Fibroblast of skin of right quadriceps (primary cell): ENCODE results near the gene BICD1.
"Not testable (repeated sequence)": the region's sequence is repeated elsewhere in the genome, so short reads cannot be mapped to it uniquely, and the experiment has no call there.

ENCODE experiments used
- DNase-seq: peaks from one replicate; pipeline ENCODE4 v3.0.0-alpha.2; 2013

BICD1 gene

DNA sequence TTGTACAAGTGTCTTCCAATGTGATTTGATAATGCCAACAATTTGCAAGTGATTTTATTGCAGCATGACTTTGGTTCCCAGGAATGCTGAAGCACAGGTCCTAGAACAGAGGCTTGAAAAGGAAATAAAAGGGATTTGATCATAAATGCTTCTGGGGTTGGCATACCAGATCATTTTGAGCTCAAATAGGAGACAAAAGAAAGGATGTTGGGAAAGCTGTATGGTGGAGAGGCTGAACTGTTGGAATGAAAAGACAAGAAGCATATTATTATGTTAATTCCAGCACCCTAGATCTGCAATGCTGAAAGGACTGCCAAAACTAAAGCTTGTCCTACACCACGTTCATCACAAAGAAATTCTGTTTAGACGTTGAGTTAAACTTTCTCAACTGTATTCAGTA is 143.1 kb downstream of the BICD1 start:
- DNase-seq = no peak

GRCh38 chr12:32252199-32253073 is 145.8 kb downstream of the BICD1 start:
- no peak for DNase-seq

- no peak for DNase-seq
Observed at GRCh38 chr12:32253154-32253790, 146.6 kb downstream of the BICD1 start.

GRCh38 chr12:32254260-32254956 is 147.8 kb downstream of the BICD1 start:
- no peak for DNase-seq

GRCh38 chr12:32255588-32255987 is 148.9 kb downstream of the BICD1 start:
- DNase-seq = no peak

- DNase-seq = no peak
Observed at GRCh38 chr12:32257695-32258496, 151.2 kb downstream of the BICD1 start.

DNA sequence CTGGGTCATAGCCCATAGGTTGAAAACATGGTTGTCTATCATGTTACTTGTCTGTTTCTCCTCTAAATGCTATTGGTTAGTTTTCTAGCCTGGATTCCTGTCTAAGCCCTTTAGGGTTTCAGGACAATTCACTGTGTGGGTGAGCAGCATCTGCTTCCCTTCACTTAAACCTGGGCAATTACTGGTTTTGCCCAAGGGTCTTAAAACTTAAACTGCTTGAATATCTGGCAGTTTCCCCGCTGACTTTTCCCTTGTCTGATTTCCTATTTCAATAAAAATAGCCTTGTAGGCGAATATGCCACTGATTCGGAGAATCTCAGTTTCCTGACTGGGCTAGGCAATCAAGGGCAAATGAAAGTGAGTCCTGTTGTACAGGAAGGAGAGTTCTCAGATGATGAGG is 154.0 kb downstream of the BICD1 start:
- DNase-seq = no peak

GRCh38 chr12:32261638-32262037 is 155.0 kb downstream of the BICD1 start:
- DNase-seq = no peak

DNA sequence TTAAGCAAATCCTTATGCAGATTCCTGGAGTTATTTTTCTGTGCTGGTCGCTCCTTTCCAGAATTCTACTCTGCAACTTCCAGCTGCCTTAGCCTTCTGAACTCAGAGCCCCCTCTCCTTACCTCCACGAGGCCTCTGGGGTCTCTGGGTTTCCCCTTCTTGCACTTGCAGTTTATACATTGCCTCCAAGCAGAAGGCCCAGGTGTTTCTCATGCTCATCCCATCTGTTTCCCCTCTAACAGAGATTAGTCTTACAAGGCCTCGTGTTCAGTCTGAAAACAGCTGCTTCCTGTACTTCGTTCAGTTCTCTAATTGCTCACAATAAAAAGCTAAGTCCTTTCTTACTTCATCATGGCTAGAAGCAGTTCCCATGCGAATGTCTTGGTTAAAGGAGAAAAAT is 158.3 kb downstream of the BICD1 start:
- DNase-seq = peak; percentile 37

DNA sequence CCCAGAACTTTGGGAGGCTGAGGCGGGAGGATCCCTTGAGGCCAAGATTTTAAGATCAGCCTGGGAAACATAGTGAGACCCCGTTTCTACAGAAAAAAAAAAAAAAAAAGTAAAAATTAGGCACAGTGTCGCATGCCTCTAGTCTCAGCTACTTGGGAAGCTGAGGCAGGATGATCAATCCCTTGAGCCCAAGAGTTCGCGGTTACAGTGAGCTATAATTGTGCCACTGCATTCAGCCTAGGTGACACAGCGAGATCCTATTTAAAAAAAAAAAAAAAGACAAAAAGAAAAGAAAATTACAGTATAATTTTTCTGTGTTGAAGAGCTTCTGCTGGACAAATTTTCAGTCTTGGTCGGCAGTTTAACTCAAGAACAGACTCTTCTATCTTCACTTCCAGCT is 158.8 kb downstream of the BICD1 start:
- no peak for DNase-seq

DNA sequence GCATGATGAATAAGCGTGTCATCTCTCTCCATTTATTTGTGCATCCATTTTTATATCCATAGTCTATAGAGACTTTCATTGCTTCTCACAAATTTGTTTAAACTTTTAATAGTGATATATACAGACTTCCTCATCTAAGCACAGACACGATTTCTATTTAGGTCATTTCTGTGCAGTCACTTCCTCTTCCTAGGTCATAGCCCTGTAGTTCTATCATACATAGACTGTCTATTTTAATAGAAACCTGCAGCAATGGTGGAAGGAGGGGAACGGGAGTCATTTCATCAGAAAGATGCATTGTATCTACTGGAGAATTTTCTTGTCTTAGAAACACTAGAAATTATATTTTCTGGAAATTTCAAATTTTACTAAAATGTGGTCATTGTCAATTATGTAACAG is 159.3 kb downstream of the BICD1 start:
- DNase-seq = no peak

GRCh38 chr12:32266756-32267155 is 160.1 kb downstream of the BICD1 start:
- no peak for DNase-seq

GRCh38 chr12:32270818-32271710 is 164.4 kb downstream of the BICD1 start:
- peak; percentile 56 for DNase-seq

DNA sequence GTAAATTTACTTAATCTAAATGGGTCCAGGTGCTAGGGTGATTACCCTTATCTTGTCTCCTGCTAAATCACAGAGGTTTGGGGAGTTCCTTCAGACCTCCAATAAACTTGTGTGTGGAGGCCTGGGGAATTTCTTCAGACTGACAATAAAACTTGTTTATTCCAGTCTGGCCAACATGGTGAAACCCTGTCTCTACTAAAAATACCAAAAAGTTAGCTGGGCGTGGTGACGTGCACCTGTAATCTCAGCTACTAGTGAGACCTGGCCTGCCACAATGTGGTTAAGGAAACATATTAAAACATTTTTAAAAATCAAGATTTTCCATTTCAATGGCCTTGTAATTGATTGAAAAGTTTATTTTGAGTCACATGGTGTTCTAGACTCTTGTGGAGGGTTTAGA is 165.8 kb downstream of the BICD1 start:
- DNase-seq = no peak

DNA sequence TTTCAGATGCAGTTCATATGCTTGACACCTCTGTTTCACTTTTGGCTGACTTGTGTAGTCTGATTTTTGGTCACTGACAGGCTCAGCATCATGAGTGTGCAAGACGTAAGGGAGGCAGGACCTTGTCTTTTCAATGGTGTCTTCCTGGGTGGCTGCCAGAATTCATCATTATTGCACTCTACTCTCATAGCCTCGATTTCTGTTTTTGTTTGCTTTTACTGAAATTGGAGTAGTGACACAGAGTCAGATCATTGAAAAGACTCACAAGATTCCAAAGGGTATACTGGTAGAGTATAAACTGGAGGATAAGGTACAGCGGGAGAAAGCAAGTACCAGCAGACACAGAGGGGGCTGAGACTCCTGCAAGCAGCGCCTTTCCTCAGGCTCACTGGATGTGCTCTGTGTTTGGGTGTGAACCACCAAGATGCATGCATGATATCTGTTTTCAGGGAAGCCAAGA is 166.4 kb downstream of the BICD1 start:
- DNase-seq = peak; percentile 35

DNA sequence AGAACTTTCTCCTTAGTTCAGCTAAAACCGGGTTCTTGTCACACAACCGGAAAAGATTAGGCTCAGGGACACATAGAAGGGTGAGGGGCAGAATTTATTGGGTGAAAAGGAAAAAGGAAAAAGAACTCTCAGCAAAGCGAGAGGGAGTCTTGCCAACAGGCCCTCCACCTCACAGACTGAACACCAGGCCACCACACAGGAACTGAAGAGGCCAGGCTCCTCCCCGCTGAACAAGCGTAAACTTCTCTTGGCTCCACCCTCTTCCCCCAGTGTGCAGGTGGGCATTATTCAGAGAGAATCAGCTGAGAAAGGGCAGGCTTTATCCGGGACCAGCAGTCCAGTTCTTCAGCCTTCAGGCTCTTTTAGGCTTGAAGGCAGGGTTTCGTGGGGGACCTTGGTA is 167.1 kb downstream of the BICD1 start:
- no peak for DNase-seq

DNA sequence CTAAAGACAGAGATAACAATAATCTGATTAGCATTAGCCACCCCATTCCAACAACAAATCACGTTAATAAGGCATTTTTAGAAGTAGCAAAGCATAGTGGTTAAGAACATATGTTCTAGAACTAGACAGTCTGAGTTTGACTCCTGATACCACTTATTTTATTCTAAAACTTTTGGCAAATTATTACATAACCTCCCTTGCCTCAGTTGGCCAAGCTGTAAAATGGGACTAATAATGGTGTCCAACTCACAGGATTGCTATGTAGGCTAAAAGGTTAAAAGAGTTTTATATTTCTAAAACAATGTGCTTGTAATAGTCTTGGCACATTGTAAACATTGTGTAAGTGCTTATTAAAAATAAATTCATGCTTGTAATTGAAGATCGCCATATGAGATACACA is 168.0 kb downstream of the BICD1 start:
- no peak for DNase-seq

DNA sequence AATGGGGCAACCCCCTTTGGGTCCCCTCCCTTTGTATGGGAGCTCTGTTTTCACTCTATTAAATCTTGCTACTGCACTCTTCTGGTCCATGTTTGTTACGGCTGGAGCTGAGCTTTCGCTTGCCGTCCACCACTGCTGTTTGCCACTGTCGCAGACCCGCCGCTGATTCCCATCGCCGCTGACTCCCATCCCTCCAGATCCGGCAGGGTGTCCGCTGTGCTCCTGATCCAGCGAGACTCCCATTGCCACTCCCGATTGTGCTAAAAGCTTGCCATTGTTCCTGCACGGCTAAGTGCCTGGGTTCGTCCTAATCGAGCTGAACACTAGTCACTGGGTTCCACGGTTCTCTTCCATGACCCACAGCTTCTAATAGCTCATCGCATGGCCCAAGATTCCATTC is 168.9 kb downstream of the BICD1 start:
- DNase-seq = not testable (repeated sequence)

GRCh38 chr12:32277774-32278173 is 171.1 kb downstream of the BICD1 start:
- DNase-seq = no peak

DNA sequence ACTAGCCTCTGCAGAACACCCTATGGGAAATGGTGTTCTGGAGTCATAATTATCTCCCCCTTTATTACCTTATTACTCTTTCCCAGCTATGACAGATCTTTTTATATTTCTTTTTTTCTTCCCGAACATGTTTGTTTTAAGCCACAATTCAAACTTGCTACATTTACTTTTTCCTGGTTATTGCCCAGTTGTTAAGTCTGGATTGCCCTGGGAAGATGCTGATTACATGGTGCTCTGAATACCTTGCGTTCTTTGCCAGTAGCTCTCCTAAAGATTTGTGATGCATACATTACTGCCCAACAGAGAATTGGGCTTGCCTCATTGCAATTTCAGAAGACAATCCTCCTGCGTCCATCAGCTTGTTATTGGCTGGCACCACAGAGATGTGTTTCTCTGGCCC is 174.5 kb downstream of the BICD1 start:
- DNase-seq = no peak

- no peak for DNase-seq
Observed at GRCh38 chr12:32284561-32284960, 177.9 kb downstream of the BICD1 start.

GRCh38 chr12:32285021-32285420 is 178.4 kb downstream of the BICD1 start:
- no peak for DNase-seq
